Gastroesophageal sphincter (tissue), 3 donors: Measurements from ENCODE around the gene EHBP1.

Experiments
- EP300 ChIP-seq: sonication (generic); formaldehyde crosslinking; IDR thresholded peaks from one replicate; pipeline ENCODE4 v1.6.1; 2017; ENCODE audit warnings: antibody characterized with exemption, mild to moderate bottlenecking
- POLR2A ChIP-seq, 2 donors: fragments of 450-650 bp; IDR thresholded peaks; one replicate each; pipeline ENCODE4 v1.6.1; 2017; ENCODE audit warnings: antibody characterized with exemption in 2 of 2, mild to moderate bottlenecking in 2 of 2, moderate library complexity in 1 of 2
- POLR2AphosphoS5 ChIP-seq: sonication (generic); formaldehyde crosslinking; IDR thresholded peaks from one replicate; pipeline ENCODE4 v1.6.1; 2017; ENCODE audit warnings: antibody characterized with exemption
- TF ChIP-seq, protein P1 (sequence below), 4 experiments: fragments of 200-600 bp in 2 of 4; fragments of 450-650 bp in 2 of 4; sonication (generic) in 1 of 4; IDR thresholded peaks; one replicate each; pipeline ENCODE4 v1.5.1; 2017 to 2019; ENCODE audit warnings: antibody characterized with exemption in 4 of 4, mild to moderate bottlenecking in 2 of 4, moderate library complexity in 2 of 4

GRCh38 chr2:62940697-62941096 is 235.2 kb downstream of the EHBP1 start:
- TF ChIP-seq POLR2AphosphoS5, result no peak
- no peak for TF ChIP-seq POLR2A (IDR thresholded peaks at IDR 0.05)
- TF ChIP-seq, protein P1, sequence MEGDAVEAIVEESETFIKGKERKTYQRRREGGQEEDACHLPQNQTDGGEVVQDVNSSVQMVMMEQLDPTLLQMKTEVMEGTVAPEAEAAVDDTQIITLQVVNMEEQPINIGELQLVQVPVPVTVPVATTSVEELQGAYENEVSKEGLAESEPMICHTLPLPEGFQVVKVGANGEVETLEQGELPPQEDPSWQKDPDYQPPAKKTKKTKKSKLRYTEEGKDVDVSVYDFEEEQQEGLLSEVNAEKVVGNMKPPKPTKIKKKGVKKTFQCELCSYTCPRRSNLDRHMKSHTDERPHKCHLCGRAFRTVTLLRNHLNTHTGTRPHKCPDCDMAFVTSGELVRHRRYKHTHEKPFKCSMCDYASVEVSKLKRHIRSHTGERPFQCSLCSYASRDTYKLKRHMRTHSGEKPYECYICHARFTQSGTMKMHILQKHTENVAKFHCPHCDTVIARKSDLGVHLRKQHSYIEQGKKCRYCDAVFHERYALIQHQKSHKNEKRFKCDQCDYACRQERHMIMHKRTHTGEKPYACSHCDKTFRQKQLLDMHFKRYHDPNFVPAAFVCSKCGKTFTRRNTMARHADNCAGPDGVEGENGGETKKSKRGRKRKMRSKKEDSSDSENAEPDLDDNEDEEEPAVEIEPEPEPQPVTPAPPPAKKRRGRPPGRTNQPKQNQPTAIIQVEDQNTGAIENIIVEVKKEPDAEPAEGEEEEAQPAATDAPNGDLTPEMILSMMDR (IDR thresholded peaks at IDR 0.05), result no peak
- TF ChIP-seq EP300, result no peak
